ENCODE results near the gene GBP1.

- TF ChIP-seq CTCF (conservative IDR thresholded peaks at IDR 0.05; ENCODE audit: low read length) = no peak
- TF ChIP-seq EZH2phosphoT487 (IDR thresholded peaks at IDR 0.05; ENCODE audit: borderline replicate concordance) = no peak
These were observed 29.9 kb downstream of the GBP1 start for GRCh38 chr1:89035080-89035479.
